HG03060 (cell line): ENCODE results near the gene GPR45.

Experiments used
- ATAC-seq: cut with Tn5 transposase; IDR thresholded peaks from one replicate; pipeline ENCODE4 v1.9.1; 2021; ENCODE audit warnings: low read depth, moderate number of reproducible peaks; ENCODE audit not compliant: unreplicated experiment

The GPR45 gene

GRCh38 chr2:105252271-105252670 lies 10.7 kb downstream of the GPR45 start:
- no peak for ATAC-seq

DNA sequence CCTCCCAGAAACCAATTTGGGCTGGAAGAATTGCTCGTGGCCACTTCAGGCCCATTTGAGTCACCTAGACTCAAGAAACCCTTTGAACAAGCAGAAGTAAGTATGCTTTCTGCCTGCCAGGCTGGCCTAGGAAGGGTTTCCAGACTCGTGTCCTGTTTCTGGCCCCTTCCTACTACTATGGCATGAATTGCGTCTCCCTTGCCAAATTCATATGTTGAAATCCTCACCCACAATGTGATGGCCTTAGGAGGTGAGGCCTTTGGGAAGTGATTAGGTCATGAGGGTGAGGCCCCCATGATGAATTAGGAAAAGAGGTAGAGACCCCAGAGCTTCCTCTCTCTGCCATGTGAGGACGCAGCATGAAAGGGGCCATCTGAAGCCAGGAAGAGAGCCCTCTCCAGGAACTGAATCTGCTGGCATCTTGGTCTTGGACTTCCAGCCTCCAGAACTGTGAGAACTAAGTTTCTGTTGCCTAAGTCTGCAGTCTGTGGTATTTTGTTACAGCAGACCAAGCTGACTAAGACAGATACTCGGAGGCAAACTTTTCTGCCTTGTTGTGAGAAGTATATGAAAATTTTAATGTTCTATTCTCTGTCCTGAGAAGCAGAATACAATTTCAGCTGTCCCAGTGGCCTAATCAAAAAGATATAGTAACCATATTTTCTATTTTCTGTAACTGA lies 13.1 kb downstream of the GPR45 start:
- no peak for ATAC-seq

GRCh38 chr2:105255979-105256378 lies 14.4 kb downstream of the GPR45 start:
- no peak for ATAC-seq

GRCh38 chr2:105256431-105257047 lies 15.0 kb downstream of the GPR45 start:
- no peak for ATAC-seq

- no peak for ATAC-seq
Observed at GRCh38 chr2:105257981-105258380, 16.4 kb downstream of the GPR45 start.

GRCh38 chr2:105258835-105259350 lies 17.4 kb downstream of the GPR45 start:
- ATAC-seq = no peak

- no peak for ATAC-seq
Observed at GRCh38 chr2:105261061-105261460, 19.5 kb downstream of the GPR45 start.

DNA sequence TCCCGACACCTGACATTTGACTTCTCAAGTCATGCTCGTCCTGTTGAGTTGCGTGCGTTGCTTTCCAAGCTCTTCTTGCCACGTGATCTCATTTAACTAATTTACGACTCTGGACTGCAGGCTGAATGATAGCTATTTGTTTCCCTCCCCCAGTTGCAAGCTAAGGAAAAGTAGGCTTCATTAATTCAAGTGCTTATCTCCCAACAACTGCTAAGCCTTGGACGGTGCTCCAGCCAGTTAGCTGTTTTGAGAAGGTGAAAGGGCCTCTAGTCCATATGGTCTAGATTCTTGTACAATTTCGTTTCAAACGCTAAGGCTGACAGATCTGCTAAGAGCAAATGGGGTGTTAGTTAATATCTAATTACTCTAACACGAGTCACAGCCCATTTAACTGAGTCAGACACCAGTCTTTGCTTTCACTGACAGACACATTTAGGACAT lies 21.1 kb downstream of the GPR45 start:
- ATAC-seq = no peak

GRCh38 chr2:105269426-105269825 lies 27.9 kb downstream of the GPR45 start:
- no peak for ATAC-seq

DNA sequence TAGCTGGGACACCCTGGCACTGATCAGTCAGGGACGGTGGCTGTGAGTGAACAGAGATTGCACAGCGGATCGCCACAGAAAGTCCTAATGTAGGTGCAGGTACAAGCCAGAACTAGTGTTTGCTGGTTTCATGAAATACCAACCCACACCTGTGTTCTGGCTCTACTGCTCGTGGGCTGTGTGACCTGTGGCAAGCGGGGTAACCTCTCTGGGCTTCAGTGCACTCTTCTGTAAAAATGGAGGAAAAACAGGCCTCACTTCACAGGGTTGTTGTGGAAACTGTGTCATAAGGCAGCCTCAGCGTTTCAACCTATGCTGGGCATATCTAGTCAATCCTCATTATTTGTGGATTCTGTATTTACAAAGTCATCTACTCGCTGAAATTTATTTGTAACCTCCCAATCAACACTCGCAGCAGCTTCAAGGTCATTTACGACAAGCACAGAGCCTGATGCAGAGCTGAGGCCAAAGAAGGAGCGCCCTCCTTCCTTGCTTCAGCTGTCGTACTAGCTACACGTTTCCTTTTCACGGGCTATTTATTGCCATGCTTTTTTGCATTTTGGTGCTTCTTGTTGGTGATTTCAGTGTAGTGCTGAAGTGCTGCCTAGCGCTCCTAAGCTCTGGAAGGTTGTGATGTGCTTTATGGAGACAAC lies 30.0 kb downstream of the GPR45 start:
- ATAC-seq = no peak

DNA sequence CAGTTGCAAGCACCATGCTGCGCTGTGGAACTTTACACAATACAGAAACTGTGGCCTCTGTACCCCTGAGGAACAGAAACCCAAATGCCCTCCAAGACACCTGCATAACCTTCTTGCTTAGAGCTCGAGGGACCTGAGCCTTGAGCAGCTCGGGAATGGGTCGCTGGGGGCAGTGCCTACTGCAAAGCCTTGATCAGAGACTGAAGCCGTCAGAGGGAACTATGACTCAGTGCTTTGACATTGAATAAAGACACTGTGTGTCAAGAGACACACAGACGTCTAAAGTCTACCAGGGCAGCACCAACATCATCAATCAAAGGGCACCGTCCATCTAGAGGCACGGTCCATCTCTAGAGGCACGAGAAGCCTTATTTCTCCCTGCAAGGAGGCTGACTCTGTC lies 30.6 kb downstream of the GPR45 start:
- ATAC-seq = no peak

GRCh38 chr2:105274046-105274445 lies 32.5 kb downstream of the GPR45 start:
- ATAC-seq = no peak

DNA sequence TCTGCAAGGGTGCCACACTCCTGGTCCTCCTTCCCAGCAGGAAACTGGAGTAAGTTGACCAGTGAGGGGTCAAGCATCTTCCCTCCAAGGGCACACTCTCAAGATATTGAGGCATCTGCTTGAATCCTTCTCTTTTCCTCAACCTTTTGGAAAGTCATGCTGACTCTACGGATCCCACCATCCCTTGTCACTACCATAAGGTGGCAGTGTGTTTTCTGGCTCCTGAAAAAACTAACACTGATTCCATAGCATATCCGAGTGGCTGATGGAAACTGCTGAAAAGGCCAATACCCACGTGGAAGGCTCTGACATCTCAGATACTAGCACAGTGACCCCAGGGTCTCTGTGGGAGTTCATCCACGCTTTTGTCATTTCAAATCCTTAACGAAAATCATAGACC lies 37.1 kb downstream of the GPR45 start:
- no peak for ATAC-seq

DNA sequence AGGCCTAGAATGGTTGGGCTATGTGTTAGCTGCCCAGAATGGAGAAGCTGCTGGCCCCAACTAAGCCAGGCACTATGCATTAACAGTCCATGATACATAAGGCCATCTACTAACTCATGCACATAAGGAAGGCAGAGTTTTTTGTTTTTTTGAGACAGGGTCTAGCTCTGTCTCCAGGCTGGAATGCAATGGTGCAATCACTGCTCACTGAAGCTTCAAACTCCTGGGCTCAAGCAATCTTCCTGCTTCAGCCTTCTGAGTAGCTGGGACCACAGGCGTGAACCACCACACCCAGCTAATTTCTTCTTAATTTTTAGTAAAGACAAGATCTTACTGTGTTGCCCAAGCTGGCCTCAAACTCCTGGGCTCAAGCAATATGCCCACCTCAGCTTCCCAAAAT lies 37.6 kb downstream of the GPR45 start:
- ATAC-seq = no peak

DNA sequence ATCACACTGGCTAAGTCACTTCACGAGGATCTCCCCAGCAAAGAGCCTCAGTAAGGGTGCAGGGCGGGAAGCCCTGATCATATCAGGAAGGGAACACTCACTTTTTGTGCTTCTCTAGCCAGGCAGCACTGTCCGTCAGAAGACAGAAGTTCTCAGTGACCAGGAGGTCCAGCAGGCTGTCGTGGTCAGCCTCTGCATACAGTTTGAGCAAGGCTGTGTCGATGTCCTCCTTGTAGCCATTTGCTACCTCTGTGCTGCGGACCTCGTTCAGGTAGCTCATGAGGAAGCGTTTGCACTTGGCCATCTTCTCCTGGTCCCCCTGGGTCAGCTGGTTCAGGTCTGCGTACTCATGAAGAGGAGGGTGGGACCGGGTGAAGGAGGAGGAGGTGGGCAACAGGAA lies 38.7 kb downstream of the GPR45 start:
- no peak for ATAC-seq

DNA sequence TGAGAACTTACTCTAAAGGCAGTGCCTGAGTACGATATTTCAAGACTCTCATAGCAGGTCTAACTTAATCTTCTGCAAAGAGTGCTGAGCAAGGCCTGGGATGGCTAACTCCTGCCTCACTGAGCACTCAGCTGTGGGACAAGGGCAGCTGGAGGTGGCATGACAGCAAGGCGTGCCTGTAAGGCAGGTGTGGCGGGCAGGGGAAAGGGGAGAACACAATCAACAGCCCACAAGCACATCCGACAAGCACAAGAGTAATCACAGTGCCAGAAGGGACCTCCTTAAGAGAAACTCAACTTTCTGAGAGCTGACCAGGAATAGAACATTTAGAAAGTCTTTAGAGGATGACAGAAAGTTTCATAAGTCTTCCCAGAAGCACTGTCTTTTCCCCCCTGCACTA lies 42.0 kb downstream of the GPR45 start:
- no peak for ATAC-seq

DNA sequence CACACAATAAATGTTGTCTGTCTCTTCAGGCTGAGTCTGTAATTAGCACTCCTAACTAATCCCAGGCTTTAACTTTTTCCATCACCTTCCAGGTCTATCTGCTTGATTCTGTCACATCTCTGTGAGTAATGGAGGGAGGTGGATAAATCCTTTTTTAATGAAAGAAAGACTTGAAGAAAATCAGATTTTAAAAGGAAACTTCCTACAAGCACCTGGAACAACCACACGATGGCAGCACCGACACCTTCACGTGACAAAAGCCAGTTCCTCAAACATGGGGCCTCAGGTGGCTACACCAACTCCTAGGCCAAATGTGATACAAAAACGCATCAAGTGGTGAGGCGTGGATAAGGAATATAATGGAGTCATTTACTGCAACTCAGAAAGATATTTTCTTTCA lies 46.1 kb downstream of the GPR45 start:
- no peak for ATAC-seq

DNA sequence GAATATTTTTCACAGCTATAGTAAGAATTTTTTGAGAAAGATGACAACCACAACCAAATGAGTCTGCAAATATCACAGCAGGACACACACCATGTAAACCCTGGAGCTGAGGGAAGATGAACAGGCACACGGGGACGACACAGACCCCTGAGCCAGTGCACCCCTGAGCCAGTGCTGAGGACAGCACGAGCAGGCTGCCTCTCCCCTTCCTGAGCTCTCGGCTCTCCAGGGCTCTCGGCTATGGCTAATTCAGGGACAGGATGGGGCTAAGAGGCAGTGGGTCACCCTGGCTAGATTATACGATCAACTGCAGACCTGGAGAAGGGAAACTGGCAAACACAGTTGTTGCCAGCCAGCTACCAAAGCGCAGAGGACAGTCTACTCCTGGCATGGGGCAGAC lies 46.6 kb downstream of the GPR45 start:
- ATAC-seq = no peak

DNA sequence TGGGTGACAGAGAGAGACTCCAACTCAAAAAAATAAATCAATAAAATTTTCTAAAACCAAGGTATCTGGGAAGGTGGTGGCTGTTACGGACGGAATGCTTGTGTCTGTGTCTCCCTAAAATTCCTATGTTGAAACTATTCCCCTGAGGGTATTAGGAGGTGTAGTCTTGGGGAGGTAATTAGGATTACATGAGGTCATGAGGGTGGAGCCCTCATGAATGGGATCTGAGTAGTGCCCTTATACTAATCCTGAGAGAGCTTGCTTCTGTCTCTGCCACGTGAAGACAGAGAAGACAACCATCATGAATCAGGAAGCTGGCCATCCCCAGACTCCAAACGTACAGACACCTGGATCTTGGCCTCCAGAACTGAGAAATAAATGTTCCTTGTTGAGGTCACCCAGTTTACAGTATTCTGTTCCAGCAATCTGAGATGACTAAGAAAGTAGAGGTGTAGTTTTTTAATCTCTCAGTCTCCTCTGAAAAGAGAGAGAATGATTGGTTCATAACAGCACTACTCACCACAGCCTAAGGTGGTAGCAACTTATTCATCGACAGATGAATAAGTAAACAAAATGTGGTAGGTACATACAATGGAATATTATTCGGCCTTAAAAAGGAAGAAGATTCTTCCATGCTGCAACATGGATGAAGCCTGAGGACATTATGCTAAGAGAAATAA lies 49.6 kb downstream of the GPR45 start:
- ATAC-seq = no peak

GRCh38 chr2:105291981-105292380 lies 50.4 kb downstream of the GPR45 start:
- no peak for ATAC-seq
